Astrocyte of the spinal cord (primary cell): Measurements from ENCODE around the gene PLA2G6.

ENCODE experiments used
- DNase-seq: peaks from one replicate; pipeline ENCODE4 v3.0.0; 2011; ENCODE audit warnings: low read depth, low spot score
- H3K4me3 ChIP-seq: 2 replicates; pipeline ENCODE4 v1.5.1; 2011; ENCODE audit warnings: low read depth, mild to moderate bottlenecking, low read length, moderate library complexity
- in situ Hi-C: cut with HindIII; loops from 2 replicates; pipeline ENCODE4 v1.10.0; 2017; ENCODE audit warnings: low sequenced_read_pairs
- TF ChIP-seq, protein P1 (sequence below): IDR thresholded peaks from 2 replicates; pipeline ENCODE4 v1.5.1; 2012; ENCODE audit warnings: low read depth, mild to moderate bottlenecking, low read length, inconsistent platforms

PLA2G6 gene

DNA sequence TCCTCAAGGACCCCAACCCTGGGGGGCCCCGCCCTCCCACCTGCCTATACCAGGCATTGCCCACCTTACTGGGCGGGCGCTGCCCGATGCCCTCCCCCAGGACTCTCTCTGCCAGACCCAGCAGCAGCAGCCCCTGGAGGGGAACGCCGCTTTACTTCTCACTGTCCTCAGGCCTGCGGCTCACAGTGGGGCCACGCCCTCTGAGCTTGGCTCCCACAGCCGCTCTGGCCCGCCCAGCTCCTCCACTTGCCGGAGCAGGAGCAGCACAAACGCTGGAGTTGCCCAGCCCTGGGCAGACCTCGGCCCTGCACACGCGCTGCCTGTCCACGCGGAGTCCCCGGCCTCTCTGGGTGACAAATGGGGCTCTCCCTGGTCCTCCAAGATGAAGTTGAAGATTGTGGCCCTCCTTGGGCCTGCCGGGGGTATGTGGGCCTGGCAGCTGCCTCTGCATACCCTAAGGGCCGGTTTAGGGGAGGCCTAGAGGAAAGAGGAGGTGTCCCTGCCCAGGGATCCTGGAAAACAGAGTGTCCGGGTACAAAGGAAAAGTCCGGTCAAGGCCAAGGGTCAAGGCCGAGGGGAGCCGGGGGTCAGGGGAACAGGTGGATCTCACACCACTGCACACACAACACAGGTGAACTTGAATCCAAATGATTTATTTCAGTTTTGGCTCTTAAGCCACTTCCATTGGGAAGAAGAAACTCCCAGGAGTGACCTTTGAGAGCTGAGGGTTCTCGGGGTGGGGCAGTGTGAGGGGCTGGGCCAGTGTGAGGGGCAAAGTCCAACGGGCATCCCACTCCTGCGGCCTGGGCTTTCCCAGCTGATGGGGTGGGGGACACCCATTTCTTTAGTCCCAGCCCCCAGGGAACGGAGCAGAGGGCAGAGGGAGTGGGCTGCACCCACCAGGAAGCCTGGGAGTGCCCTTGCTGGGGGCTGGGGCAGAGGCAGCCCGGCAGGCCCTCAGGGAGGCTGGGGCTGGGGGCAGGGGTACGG is 70.5 kb downstream of the PLA2G6 start:
- in situ Hi-C loops, result no loop called here
- H3K4me3 ChIP-seq, result no peak overlapping the region

DNA sequence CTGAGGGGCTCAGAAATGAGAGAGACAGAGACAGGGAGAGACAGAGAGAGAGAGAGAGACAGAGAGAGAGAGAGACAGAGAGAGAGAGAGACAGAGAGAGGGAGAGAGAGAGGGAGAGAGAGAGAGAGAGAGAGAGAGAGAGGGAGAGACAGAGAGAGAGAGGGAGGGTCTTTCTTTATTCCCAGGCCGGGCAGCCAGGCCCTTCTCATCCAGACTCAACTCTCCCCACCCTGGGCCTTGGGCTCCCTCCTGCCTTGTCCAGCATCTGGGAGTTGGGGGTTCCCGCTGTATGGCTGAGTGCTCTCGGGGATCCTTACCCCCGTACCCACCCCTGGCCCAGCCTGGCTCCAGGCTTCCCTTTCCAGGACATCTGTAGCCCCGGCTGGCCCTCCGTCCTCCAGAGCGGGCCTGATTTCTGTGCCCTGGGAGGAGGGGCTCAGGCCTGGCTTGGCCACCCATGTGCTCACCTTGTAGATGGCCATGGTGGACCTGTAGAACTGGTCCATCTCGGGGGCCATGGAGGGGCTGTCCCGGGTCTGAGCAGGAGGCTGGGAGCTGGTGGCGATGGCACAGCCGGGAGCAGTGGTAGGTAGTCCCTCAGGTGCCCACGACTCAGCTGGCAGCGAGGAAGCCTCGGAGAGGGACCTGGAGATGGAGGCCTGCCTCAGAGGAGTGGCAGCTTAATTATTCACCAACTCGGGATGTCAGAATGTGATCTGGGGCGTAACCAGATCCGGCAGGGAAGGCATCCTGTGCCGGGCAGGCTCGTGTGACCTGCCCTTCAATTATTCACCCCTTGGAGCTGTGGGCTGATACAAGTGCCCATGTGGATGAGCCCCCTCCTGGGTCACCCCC is 71.4 kb downstream of the PLA2G6 start, which contains the start of gene BAIAP2L2:
Gene BAIAP2L2 (minus strand): TSS at position 677 of the 855 bp plus-strand sequence. CDS start 159 bp downstream, at position 518.
- no peak within 1 kb of the TSS for H3K4me3 ChIP-seq
- in situ Hi-C loops, result no loop called here
- no peak for DNase-seq
- TF ChIP-seq, protein P1, sequence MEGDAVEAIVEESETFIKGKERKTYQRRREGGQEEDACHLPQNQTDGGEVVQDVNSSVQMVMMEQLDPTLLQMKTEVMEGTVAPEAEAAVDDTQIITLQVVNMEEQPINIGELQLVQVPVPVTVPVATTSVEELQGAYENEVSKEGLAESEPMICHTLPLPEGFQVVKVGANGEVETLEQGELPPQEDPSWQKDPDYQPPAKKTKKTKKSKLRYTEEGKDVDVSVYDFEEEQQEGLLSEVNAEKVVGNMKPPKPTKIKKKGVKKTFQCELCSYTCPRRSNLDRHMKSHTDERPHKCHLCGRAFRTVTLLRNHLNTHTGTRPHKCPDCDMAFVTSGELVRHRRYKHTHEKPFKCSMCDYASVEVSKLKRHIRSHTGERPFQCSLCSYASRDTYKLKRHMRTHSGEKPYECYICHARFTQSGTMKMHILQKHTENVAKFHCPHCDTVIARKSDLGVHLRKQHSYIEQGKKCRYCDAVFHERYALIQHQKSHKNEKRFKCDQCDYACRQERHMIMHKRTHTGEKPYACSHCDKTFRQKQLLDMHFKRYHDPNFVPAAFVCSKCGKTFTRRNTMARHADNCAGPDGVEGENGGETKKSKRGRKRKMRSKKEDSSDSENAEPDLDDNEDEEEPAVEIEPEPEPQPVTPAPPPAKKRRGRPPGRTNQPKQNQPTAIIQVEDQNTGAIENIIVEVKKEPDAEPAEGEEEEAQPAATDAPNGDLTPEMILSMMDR, result no peak

More for the DNA sequence above, 70.5 kb downstream of the PLA2G6 start:
- TF ChIP-seq, protein P1, result no peak
- DNase-seq, result no peak

DNA sequence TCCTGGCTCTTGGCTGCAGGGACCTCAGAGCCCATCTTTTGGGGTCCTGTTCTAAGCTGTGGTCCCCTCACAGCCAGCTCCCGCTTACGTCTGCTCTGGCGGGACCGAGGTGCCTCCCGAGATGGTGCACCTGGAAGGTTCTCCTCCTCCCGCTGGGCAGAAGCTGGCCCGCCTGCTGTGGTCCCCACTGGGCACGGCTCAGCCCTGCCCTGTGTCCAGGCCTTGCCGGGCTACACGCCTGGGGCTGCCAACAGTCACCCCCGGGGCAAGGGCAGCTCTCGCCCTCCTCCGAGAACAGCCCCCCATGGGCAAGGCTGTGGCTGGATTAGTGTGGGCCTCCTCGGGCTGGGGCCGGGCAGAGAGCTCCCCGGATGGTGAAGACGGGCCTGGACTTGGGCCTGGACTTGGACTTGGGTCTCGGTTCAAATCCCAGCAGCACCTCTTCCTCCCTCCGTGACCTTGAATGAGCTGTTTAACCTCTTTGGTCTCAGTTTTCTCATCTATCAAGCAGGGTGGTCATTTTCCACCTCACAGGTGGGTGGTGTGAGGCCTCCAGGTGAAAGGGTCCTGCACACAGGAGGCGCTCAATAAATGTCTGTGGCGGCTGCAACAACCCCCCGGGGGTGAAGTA is 72.1 kb downstream of the PLA2G6 start:
- TF ChIP-seq, protein P1, result no peak
- H3K4me3 ChIP-seq, result no peak overlapping the region
- in situ Hi-C loops, result no loop called here
- no peak for DNase-seq

DNA sequence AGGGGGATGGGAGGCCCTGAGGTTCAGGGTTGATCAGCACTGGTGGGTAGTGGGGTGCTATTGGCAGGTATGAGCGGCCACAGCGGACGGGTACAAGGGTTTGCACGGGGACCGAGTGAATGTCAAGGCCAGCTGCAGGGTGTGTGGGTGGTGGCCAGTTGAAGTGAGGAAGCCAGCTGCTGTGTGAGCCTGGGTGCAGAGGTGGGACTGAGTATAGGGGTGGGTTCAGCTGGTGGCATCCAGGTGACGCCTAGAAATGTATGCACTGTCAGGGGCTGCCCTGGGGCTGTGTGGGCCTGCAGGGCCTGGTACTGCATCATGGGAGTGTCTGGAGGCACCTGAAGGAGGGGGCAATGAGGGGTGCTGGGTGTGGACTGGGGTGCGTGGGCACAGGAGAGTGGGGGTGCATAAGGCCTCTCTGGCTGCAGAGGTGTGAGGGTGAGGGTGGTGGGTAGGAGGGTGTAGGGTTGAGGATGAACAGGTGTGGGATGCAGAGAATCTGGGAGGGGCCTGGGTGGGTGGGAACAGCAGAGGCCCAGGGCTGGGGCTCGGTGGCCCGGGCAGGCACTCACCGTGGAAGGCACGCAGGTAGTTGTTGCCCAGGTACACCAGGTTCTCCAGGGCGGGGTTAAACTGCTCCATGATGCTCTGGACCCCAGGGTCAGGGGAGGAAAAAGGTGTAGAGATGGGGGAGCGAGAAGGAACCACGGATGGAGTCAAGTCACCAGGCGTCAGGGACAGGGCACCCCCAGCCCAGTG is 72.9 kb downstream of the PLA2G6 start:
- TF ChIP-seq, protein P1, result no peak
- DNase-seq, result no peak
- in situ Hi-C loops, result no loop called here
- no peak overlapping the region for H3K4me3 ChIP-seq

DNA sequence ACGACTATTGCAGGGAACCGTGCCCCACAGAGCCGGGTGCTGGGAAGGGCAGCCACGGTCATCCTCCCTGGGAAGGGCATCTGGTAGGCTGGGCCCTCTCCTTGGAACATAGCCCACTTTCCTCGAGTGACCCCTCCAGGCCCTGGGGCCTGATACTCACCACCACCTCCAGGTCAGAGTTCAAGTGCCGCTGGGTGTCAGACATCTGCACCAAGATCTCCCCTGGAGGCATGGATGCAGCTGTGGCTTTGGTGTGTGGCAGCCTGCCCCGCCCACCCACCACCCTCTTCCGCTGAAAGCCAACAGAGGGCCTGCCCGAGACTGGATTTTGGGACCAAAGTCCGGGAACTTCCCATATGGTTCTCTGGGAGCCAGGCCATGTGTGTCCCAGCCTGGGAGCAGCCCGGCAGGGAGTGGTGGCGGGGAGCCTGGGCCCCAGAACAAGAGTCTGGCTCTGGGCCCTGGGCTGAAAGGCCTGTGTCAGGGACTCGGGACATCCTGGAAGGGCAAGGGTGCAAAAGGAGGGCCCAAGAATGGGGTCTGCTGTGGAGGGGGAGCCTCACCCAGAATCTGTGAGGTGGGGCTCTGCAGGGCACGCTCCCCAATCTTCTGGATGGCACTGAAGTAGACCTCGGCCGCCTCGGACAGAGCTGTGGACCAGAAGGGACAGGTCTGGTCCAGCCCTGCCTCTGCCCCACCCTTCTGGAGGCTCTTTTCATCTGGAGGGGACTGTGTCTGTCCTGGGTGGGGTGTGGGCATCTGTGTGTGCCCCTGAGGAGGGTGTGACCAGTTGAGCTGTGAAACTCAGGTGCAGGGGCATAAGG is 73.7 kb downstream of the PLA2G6 start:
- no peak for DNase-seq
- TF ChIP-seq, protein P1, result no peak
- H3K4me3 ChIP-seq, result no peak overlapping the region
- in situ Hi-C loops, result no loop called here
